Bronchial epithelial cell (primary cell): ENCODE measurements around the gene XPNPEP1. TPM values are rescaled to one million over a fixed set of nuclear protein-coding genes. Genes with fewer than 3 reads are reported as not detected.
A peak's percentile ranks its signal among the peaks of the same experiment; 100 is the strongest.

Experiments
- DNase-seq: peaks from one replicate; pipeline ENCODE4 v3.0.0-alpha.2; 2010; ENCODE audit warnings: low read depth
- FAIRE-seq: peaks from 2 replicates; lab custom pipeline; 2011; peaks lifted over from hg19 to GRCh38; lab: Jason Lieb, UNC
- H3K27me3 ChIP-seq: 2 replicates; pipeline ENCODE4 v1.5.1; 2011; ENCODE audit warnings: low read length; ENCODE audit not compliant: control insufficient read depth, insufficient read depth
- H3K36me3 ChIP-seq: 2 replicates; pipeline ENCODE4 v1.5.1; 2011; ENCODE audit warnings: low read length; ENCODE audit not compliant: control insufficient read depth, insufficient read depth
- H3K4me3 ChIP-seq: 2 replicates; pipeline ENCODE4 v1.5.1; 2011; ENCODE audit warnings: mild to moderate bottlenecking, low read depth, low read length, control low read depth
- CTCF ChIP-seq: IDR thresholded peaks from 2 replicates; pipeline ENCODE4 v1.5.1; 2011; ENCODE audit warnings: mild to moderate bottlenecking, moderate library complexity, low read length, control low read depth, inconsistent platforms; ENCODE audit not compliant: insufficient read depth, severe bottlenecking
- total RNA-seq: library from RNA; depleted of rRNA; stranded (reverse); fragments of >200 nt; gene quantifications from 2 replicates; pipeline ENCODE4 v1.2.1, GENCODE V29; 2014

Gene XPNPEP1
- total RNA-seq, 1 donor from 2014 or later: 76.6 TPM

- H3K36me3 ChIP-seq: peaks cover 9% of the 10 kb centered on the region
- no peak for FAIRE-seq
Measured at GRCh38 chr10:109892931-109893330, 30.4 kb downstream of the XPNPEP1 start.

DNA sequence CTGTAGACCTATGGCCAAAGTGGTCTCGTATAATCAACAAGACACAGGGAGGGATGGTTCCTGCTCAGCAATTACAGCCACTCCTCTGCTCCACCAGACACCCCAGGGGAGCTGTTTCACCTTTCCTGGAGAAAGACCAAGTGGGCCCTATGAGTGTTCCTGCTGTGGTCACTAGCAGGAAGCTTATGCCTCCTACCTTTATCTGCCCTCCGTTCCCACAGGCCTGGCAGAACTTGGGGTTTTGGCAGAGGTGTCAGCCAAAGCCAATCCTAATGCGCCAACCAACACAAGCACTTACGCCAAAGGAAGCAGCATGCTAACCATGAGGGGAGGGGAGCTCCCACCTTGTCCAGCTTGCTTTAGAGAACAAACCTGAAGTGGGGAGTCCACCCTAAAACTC is 31.2 kb downstream of the XPNPEP1 start:
- no peak for TF ChIP-seq CTCF
- Histone ChIP-seq H3K27me3 (no peaks in the 10 kb centered on the region), H3K4me3 (no peak overlapping the region), H3K36me3 (peaks cover 12% of the 10 kb centered on the region)
- no peak for FAIRE-seq
- DNase-seq: peak; percentile 20

More at GRCh38 chr10:109892931-109893330, 30.4 kb downstream of the XPNPEP1 start:
- Histone ChIP-seq H3K4me3 (no peak overlapping the region), H3K27me3 (no peaks in the 10 kb centered on the region)
- DNase-seq: no peak
- TF ChIP-seq CTCF: no peak

GRCh38 chr10:109891105-109891504 is 32.2 kb downstream of the XPNPEP1 start:
- TF ChIP-seq CTCF: no peak
- FAIRE-seq: no peak
- peaks cover 15% of the 10 kb centered on the region for H3K36me3 ChIP-seq
- H3K4me3 ChIP-seq: no peak overlapping the region
- DNase-seq: peak; percentile 72
- H3K27me3 ChIP-seq: no peaks in the 10 kb centered on the region

DNA sequence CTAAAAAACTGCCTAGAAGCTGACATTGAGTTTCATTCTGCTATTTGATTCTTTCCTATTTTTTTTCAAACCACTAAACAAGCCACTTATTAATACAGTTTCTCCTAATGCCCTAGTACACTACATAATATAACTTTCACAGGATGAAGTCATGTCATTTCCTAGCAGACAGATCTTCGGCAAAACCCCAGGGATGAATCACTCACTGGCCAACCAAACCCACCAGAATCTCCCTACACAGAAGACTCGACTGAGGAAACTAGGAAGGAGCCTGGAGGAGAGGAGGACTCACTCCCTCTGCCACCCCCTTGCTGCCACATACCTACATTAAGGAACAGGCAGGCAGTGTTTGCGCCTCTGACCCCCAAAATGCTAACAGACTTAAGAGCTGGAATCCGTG is 33.4 kb downstream of the XPNPEP1 start:
- Histone ChIP-seq H3K36me3 (peaks cover 15% of the 10 kb centered on the region), H3K27me3 (no peaks in the 10 kb centered on the region), H3K4me3 (no peak overlapping the region)
- TF ChIP-seq CTCF: no peak
- FAIRE-seq (no peak), DNase-seq (peak; percentile 83)

DNA sequence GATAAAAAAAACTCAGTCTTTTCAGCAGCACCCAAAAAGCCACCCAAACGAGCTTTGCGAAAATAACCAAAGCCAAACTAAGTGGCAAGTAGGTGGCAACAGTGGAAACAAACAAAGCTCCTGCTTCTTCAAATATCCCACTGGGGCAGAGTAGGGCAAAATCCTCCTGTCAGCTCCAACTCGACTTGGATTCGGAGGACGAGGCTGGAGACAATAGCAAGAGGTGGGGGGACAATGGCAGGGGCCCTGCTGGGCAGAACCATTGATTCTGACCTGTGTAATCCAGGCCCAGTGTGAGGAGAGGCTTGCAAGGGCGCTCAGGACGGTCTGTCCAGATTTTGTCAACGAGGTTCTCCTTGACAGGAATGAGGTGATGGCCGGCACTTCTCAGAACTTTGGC is 35.5 kb downstream of the XPNPEP1 start:
- FAIRE-seq: no peak
- Histone ChIP-seq H3K36me3 (peaks cover 17% of the 10 kb centered on the region), H3K4me3 (no peak overlapping the region), H3K27me3 (no peaks in the 10 kb centered on the region)
- DNase-seq: no peak
- TF ChIP-seq CTCF: no peak

DNA sequence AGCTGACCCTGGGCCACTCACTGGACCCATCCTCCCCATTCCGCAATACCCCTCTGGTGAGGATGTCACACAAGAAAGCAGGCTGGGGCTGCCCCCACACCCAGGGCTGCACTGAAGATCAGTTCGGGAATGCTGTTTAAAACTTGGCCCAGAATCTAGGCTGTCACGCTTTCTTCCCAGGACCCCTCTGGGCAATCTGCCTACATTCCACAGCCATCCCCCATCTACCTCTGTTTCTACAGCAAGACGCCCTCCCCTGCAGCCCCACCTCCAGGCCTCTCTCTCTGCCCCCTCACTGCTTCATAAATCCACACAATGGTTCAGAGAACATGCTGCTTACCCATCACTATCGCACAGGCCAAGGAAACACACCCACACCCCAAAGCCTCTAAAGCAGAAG is 36.1 kb downstream of the XPNPEP1 start:
- no peak for TF ChIP-seq CTCF
- DNase-seq (no peak), FAIRE-seq (peak; percentile 28)
- H3K27me3 ChIP-seq: no peaks in the 10 kb centered on the region
- no peak overlapping the region for H3K4me3 ChIP-seq
- H3K36me3 ChIP-seq: peaks cover 22% of the 10 kb centered on the region
